Esophagus muscularis mucosa (tissue), 4 donors: ENCODE results near the gene GDF3. TPM values are rescaled to one million over a fixed set of nuclear protein-coding genes. Genes with fewer than 3 reads are reported as not detected.

Experiments used
- DNase-seq: peaks from one replicate; pipeline ENCODE4 v3.0.0-alpha.2; 2017; ENCODE audit errors: extremely low spot score
- H3K27ac ChIP-seq, 4 donors: fragments of 200-600 bp; sonication (generic); replicated peaks in 1 of 4; 1 replicate in 3 of 4; 2 replicates in 1 of 4; pipeline ENCODE4 v1.5.1; 2016 to 2019; ENCODE audit warnings: mild to moderate bottlenecking in 1 of 4
- H3K27me3 ChIP-seq, 4 donors: fragments of 200-600 bp; sonication (generic); one replicate each; pipeline versions ENCODE4 v1.5.1 to v1.6.0; 2016 to 2019
- H3K36me3 ChIP-seq, 4 donors: fragments of 200-600 bp; sonication (generic); one replicate each; pipeline ENCODE4 v1.5.1; 2016 to 2019
- H3K4me1 ChIP-seq, 4 donors: fragments of 200-600 bp; sonication (generic); one replicate each; pipeline ENCODE4 v1.5.1; 2016 to 2019
- H3K4me3 ChIP-seq, 4 donors: fragments of 200-600 bp; sonication (generic); 1 replicate in 2 of 4; 2 replicates in 2 of 4; pipeline ENCODE4 v1.5.1; 2016 to 2019; ENCODE audit warnings: mild to moderate bottlenecking in 4 of 4, moderate library complexity in 1 of 4
- H3K9me3 ChIP-seq, 4 donors: fragments of 200-600 bp; sonication (generic); 1 replicate in 3 of 4; 2 replicates in 1 of 4; pipeline ENCODE4 v1.5.1; 2016 to 2019
- EP300 ChIP-seq: sonication (generic); formaldehyde crosslinking; IDR thresholded peaks from one replicate; pipeline ENCODE4 v1.6.1; 2017; ENCODE audit warnings: antibody characterized with exemption
- POLR2A ChIP-seq: fragments of 450-650 bp; IDR thresholded peaks from one replicate; pipeline ENCODE4 v1.6.1; 2017; ENCODE audit warnings: antibody characterized with exemption, moderate library complexity, mild to moderate bottlenecking, low read depth
- POLR2AphosphoS5 ChIP-seq, 2 donors: sonication (generic); formaldehyde crosslinking; IDR thresholded peaks; one replicate each; pipeline ENCODE4 v1.6.1; 2017; ENCODE audit warnings: antibody characterized with exemption in 2 of 2
- WGBS: methylation state at CpG from one replicate; pipeline ENCODE4 v1.1.5; 2018; 5-methylcytosine and 5-hydroxymethylcytosine counted together
- intact Hi-C: fragments of 100-400 bp; cut with DNase I; formaldehyde crosslinking; loops from one replicate; pipeline ENCODE4 v1.15.1; 2023
- total RNA-seq, 4 donors: library from RNA; depleted of rRNA; stranded (reverse); fragments of >200 nt; gene quantifications; one replicate each; pipeline versions ENCODE4 v1.1.0 to v1.2.1, GENCODE V29; 2016
- TF ChIP-seq, protein P1 (sequence below), 3 experiments: fragments of 200-600 bp in 2 of 3; fragments of 450-650 bp in 1 of 3; sonication (generic) in 2 of 3; IDR thresholded peaks; one replicate each; pipeline ENCODE4 v1.5.1; 2017 to 2019; ENCODE audit warnings: antibody characterized with exemption in 3 of 3, mild to moderate bottlenecking in 2 of 3, moderate library complexity in 1 of 3

Gene GDF3
- total RNA-seq, 4 donors from 2014 or later: 0.26 to 0.40 TPM; not detected in 2

DNA sequence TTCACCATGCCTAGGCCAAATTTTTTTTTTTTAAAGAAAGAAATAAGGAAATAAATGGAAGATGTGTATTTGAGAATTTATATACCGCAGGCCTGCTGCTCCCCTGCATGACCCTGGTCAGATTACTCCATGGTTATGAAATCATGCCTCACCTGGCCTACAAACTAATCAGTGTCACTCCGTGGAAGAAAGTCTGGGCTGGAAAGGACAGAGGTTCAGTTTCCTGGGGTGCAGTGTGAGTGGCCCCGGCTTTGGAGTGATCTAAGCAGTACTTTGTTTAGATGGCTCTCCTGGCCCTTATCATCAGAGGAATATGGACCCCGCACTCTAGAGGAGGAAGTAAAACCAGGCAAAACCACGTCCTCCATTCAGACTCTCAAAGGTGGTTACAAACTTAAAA is 39.5 kb downstream of the GDF3 start:
- intact Hi-C loops: no loop called here
- H3K4me3 ChIP-seq: no peak overlapping the region
- TF ChIP-seq POLR2AphosphoS5 (IDR thresholded peaks at IDR 0.05) (no peak), EP300 (no peak)
- TF ChIP-seq, protein P1, sequence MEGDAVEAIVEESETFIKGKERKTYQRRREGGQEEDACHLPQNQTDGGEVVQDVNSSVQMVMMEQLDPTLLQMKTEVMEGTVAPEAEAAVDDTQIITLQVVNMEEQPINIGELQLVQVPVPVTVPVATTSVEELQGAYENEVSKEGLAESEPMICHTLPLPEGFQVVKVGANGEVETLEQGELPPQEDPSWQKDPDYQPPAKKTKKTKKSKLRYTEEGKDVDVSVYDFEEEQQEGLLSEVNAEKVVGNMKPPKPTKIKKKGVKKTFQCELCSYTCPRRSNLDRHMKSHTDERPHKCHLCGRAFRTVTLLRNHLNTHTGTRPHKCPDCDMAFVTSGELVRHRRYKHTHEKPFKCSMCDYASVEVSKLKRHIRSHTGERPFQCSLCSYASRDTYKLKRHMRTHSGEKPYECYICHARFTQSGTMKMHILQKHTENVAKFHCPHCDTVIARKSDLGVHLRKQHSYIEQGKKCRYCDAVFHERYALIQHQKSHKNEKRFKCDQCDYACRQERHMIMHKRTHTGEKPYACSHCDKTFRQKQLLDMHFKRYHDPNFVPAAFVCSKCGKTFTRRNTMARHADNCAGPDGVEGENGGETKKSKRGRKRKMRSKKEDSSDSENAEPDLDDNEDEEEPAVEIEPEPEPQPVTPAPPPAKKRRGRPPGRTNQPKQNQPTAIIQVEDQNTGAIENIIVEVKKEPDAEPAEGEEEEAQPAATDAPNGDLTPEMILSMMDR (IDR thresholded peaks at IDR 0.05): no peak
- H3K9me3 ChIP-seq: no peaks in the 10 kb centered on the region
- no peak overlapping the region for H3K27ac ChIP-seq
- no peaks in the 10 kb centered on the region for H3K36me3 ChIP-seq
- no peak for DNase-seq
- H3K27me3 ChIP-seq: peaks cover 0 to 3% (median 0%) of the 10 kb centered on the region in 4 donors
- H3K4me1 ChIP-seq: no peaks in the 10 kb centered on the region
- WGBS: 83% methylated on average over 5 of the region's 5 CpGs

DNA sequence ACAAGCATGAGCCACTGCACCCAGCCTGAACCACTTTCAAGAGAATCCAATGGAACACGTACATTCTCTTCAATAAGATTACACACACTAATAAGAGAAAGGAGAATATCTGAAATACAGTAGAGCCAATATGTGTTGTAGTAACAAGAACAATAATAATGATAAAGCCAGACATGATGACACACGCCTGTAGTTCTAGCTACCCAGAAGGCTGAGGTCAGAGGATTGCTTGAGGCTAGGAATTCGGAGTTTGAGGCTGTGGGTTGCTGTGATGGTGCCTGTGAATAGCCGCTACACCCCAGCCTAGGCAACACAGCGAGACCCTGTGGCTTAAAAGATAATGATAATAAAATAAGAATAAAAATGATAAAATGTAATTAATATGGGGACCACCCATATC is 45.5 kb downstream of the GDF3 start:
- intact Hi-C loops: no loop called here
- peaks cover 0 to 3% (median 0%) of the 10 kb centered on the region in 4 donors for H3K27me3 ChIP-seq
- 85% methylated on average over 5 of the region's 5 CpGs for WGBS
- DNase-seq: no peak
- H3K4me1 ChIP-seq: no peaks in the 10 kb centered on the region
- no peaks in the 10 kb centered on the region for H3K36me3 ChIP-seq
- no peak overlapping the region for H3K4me3 ChIP-seq
- no peaks in the 10 kb centered on the region for H3K9me3 ChIP-seq
- no peak for TF ChIP-seq POLR2AphosphoS5 (IDR thresholded peaks at IDR 0.05)
- TF ChIP-seq, protein P1 (IDR thresholded peaks at IDR 0.05): no peak
- TF ChIP-seq EP300: no peak
- TF ChIP-seq POLR2A: no peak
- no peak overlapping the region for H3K27ac ChIP-seq

DNA sequence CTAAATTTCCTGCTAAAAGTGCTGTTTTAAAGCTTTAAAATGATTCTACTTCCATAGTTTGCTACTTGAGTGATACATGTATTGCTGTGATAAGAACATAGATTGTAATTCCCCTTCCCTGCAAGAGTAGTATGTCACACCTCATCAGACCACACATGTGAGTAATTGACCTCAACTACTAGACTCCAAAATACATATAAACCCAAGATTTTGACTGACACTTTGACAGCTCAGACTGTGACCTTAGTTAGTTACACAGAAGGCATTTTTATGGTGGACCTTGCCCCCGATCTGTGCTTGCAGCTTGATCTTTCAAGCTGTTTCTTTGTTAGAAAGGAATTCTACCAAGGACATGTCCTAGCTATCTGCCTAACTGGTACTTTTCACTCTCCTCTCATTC is 48.5 kb downstream of the GDF3 start:
- no peaks in the 10 kb centered on the region for H3K27me3 ChIP-seq
- DNase-seq: no peak
- intact Hi-C loops: no loop called here
- 46% methylated on average over 1 of the region's 1 CpG for WGBS
- H3K36me3 ChIP-seq: no peaks in the 10 kb centered on the region
- no peak overlapping the region for H3K4me3 ChIP-seq
- H3K9me3 ChIP-seq: no peaks in the 10 kb centered on the region
- no peaks in the 10 kb centered on the region for H3K4me1 ChIP-seq
- TF ChIP-seq, protein P1 (IDR thresholded peaks at IDR 0.05): no peak
- TF ChIP-seq POLR2A (no peak), EP300 (no peak), POLR2AphosphoS5 (IDR thresholded peaks at IDR 0.05) (no peak)
- no peak overlapping the region for H3K27ac ChIP-seq

DNA sequence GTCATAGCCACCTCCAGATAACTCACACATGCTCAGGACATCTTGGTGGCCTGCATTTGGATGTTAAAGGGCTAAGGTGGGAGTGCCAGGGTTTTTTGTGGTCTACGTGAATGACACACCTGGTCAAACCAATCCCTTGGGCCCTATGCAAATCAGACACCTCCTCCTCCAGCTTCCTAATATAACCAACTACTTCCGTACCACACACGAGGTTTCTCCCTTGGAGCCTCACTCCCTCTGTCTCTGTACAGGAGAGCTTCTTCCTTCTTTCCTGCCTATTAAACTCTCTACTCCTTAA is 49.4 kb downstream of the GDF3 start:
- no peaks in the 10 kb centered on the region for H3K27me3 ChIP-seq
- TF ChIP-seq POLR2AphosphoS5 (IDR thresholded peaks at IDR 0.05): no peak
- TF ChIP-seq, protein P1 (IDR thresholded peaks at IDR 0.05): no peak
- no peaks in the 10 kb centered on the region for H3K36me3 ChIP-seq
- 80% methylated on average over 3 of the region's 3 CpGs for WGBS
- no peaks in the 10 kb centered on the region for H3K9me3 ChIP-seq
- intact Hi-C loops: no loop called here
- DNase-seq: no peak
- H3K27ac ChIP-seq: no peak overlapping the region
- H3K4me3 ChIP-seq: no peak overlapping the region
- no peaks in the 10 kb centered on the region for H3K4me1 ChIP-seq

DNA sequence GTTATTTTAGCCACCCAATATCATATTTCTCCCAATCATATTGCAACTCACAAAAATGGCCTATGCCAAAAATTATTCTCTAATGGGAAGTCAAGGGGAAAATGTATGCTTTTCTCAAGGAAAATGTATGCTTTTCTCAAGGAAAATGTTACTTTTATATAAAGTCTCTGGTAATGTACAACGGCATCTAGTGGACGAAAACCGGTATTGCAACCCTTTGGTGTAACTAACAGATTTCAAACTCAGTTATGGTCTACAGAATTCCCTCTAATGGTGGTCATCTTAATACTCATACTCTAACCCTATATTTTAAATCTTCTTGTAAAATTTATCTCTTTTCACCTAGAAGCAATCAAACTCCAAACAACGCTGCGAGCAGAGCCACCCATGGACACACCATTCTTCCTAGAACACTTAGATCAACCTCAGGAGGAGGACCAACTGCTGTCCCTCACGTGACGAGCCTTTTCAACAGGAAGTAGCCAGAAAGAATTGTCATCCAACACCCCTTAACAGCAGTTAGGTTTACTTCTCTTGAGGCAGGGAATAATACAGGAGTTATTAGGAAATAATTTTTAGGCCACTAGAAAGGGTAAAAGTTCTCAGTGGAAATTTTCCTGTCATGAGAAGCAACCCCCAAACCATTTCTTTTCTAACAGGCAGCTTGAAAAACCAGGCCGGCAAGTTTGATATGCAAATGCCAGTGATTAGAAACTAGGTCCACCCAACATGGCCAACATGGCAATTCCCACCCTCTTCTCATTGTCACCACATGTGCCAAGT is 50.0 kb downstream of the GDF3 start:
- no peak for TF ChIP-seq POLR2AphosphoS5 (IDR thresholded peaks at IDR 0.05)
- TF ChIP-seq POLR2A: no peak
- TF ChIP-seq, protein P1 (IDR thresholded peaks at IDR 0.05): peak; percentile 64 to 88 (median 80)
- no peak for TF ChIP-seq EP300
- DNase-seq: no peak
- no peaks in the 10 kb centered on the region for H3K4me1 ChIP-seq
- no peak overlapping the region for H3K27ac ChIP-seq
- no peaks in the 10 kb centered on the region for H3K9me3 ChIP-seq
- 24% methylated on average over 8 of the region's 8 CpGs for WGBS
- no peaks in the 10 kb centered on the region for H3K36me3 ChIP-seq
- H3K27me3 ChIP-seq: no peaks in the 10 kb centered on the region
- intact Hi-C loops: no loop called here
- H3K4me3 ChIP-seq: no peak overlapping the region
